Aorta (tissue), 5 donors: ENCODE data around the gene TBATA. TPM values are rescaled to one million over a fixed set of nuclear protein-coding genes. Genes with fewer than 3 reads are reported as not detected.
A peak's percentile ranks its signal among the peaks of the same experiment; 100 is the strongest.

Experiments used
- ATAC-seq: fragments of 200-7000 bp; cut with Tn5 transposase; one replicate; pipeline ENCODE4 v1.9.1; 2022; ENCODE audit warnings: moderate library complexity; ENCODE audit not compliant: low FRiP score
- DNase-seq, 2 donors: peaks; one replicate each; pipeline ENCODE4 v3.0.0-alpha.2; 2020
- H3K27ac ChIP-seq, 2 donors: one replicate each; pipeline ENCODE4 v1.5.1; 2013; ENCODE audit warnings: low read length in 2 of 2, mild to moderate bottlenecking in 2 of 2, moderate library complexity in 2 of 2, control low read depth in 1 of 2, inconsistent platforms in 1 of 2, low read depth in 1 of 2
- H3K27me3 ChIP-seq, 2 donors: one replicate each; pipeline ENCODE4 v1.6.1; 2013; ENCODE audit warnings: control low read depth in 1 of 2, low read length in 1 of 2, mild to moderate bottlenecking in 1 of 2, moderate library complexity in 1 of 2; ENCODE audit not compliant: insufficient read depth in 2 of 2, control insufficient read depth in 1 of 2
- H3K36me3 ChIP-seq, 2 donors: one replicate each; pipeline ENCODE4 v1.6.1; 2013; ENCODE audit warnings: control low read depth in 1 of 2, low read length in 1 of 2, mild to moderate bottlenecking in 1 of 2; ENCODE audit not compliant: insufficient read depth in 2 of 2, control insufficient read depth in 1 of 2
- H3K4me1 ChIP-seq, 2 donors: one replicate each; pipeline ENCODE4 v1.6.1; 2013; ENCODE audit warnings: low read length in 2 of 2, control low read depth in 1 of 2, mild to moderate bottlenecking in 1 of 2, moderate library complexity in 1 of 2; ENCODE audit not compliant: insufficient read depth in 2 of 2, control insufficient read depth in 1 of 2
- H3K4me3 ChIP-seq, 2 donors: one replicate each; pipeline ENCODE4 v1.5.1; 2013; ENCODE audit warnings: low read length in 2 of 2, control low read depth in 1 of 2, mild to moderate bottlenecking in 1 of 2
- H3K9me3 ChIP-seq: one replicate; pipeline ENCODE4 v1.6.1; 2013; ENCODE audit warnings: mild to moderate bottlenecking, low read length; ENCODE audit not compliant: control insufficient read depth
- WGBS, 2 donors: extraction: QIAGEN DNeasy Blood & Tissue Kit; methylation state at CpG; one replicate each; pipeline ENCODE4 v1.1.7; 2013; 5-methylcytosine and 5-hydroxymethylcytosine counted together
- intact Hi-C, 2 donors: fragments of 100-400 bp; cut with DNase I; formaldehyde crosslinking; loops; one replicate each; pipeline versions ENCODE4 v1.14.2 to v1.15.0; 2022
- polyA plus RNA-seq, 2 donors: library from polyadenylated mRNA; stranded (reverse); fragments of 200-250 nt; gene quantifications; one replicate each; pipeline ENCODE4 v1.2.3, GENCODE V29; 2013
- total RNA-seq, 2 donors: library from RNA; stranded (reverse); fragmentation: NEBNext Ultra II Directional; extraction: Animal tissue kit (Norgen Biotek cat#: 25700); gene quantifications; one replicate each; pipeline ENCODE4 v1.2.1, GENCODE V29; 2021
- donor health status: healthy with polysubstance abuse.
- donor health status: Bipolar disorder and iron deficiency.
- donor health status: DM: no; HTN: no; CAD: no.
- donor health status: DM: no; HTN: no; CAD: no.
- donor health status: DM: yes; HTN: yes; CAD: no.

TBATA gene
- total and polyA plus RNA-seq, 4 donors = not detected

GRCh38 chr10:70782086-70782745 lies 3.0 kb downstream of the TBATA start:
- H3K36me3 ChIP-seq = no peaks in the 10 kb centered on the region
- H3K27ac ChIP-seq = no peak overlapping the region
- WGBS, 2 donors = 83 to 87% methylated on average over 4 of the region's 4 CpGs
- no peak overlapping the region for H3K4me3 ChIP-seq
- DNase-seq (no peak), ATAC-seq (no peak)
- intact Hi-C loops = no loop called here
- no peaks in the 10 kb centered on the region for H3K4me1 ChIP-seq
- H3K27me3 ChIP-seq = no peaks in the 10 kb centered on the region
- no peaks in the 10 kb centered on the region for H3K9me3 ChIP-seq

- no peak for ATAC-seq
- no peaks in the 10 kb centered on the region for H3K27me3 ChIP-seq
- H3K36me3 ChIP-seq = no peaks in the 10 kb centered on the region
- intact Hi-C loops = no loop called here
- H3K4me1 ChIP-seq = no peaks in the 10 kb centered on the region
- WGBS, 2 donors = 95% methylated on average over 8 of the region's 8 CpGs
- DNase-seq = no peak
- no peak overlapping the region for H3K27ac ChIP-seq
- H3K4me3 ChIP-seq = no peak overlapping the region
- H3K9me3 ChIP-seq = no peaks in the 10 kb centered on the region
Observed at GRCh38 chr10:70781461-70782051, 3.6 kb downstream of the TBATA start.

GRCh38 chr10:70780772-70781171 lies 4.4 kb downstream of the TBATA start:
- no peak overlapping the region for H3K4me3 ChIP-seq
- 96 to 97% methylated on average over 4 of the region's 4 CpGs for WGBS, 2 donors
- no peak for ATAC-seq

GRCh38 chr10:70780370-70780760 lies 4.8 kb downstream of the TBATA start:
- Histone ChIP-seq H3K36me3 (no peaks in the 10 kb centered on the region), H3K27me3 (no peaks in the 10 kb centered on the region), H3K9me3 (no peaks in the 10 kb centered on the region), H3K4me3 (no peak overlapping the region), H3K4me1 (no peaks in the 10 kb centered on the region), H3K27ac (no peak overlapping the region)
- ATAC-seq (no peak), DNase-seq (no peak)
- intact Hi-C loops = no loop called here
- 96 to 99% methylated on average over 9 of the region's 9 CpGs for WGBS, 2 donors

More at GRCh38 chr10:70780772-70781171, 4.4 kb downstream of the TBATA start:
- no peaks in the 10 kb centered on the region for H3K36me3 ChIP-seq
- intact Hi-C loops = no loop called here
- H3K4me1 ChIP-seq = no peaks in the 10 kb centered on the region
- H3K9me3 ChIP-seq = no peaks in the 10 kb centered on the region
- no peak overlapping the region for H3K27ac ChIP-seq
- H3K27me3 ChIP-seq = no peaks in the 10 kb centered on the region
- no peak for DNase-seq

GRCh38 chr10:70779511-70780369 lies 5.4 kb downstream of the TBATA start:
- no peak overlapping the region for H3K27ac ChIP-seq
- DNase-seq (peak in 1 of 2 donors; percentile 67), ATAC-seq (no peak)
- intact Hi-C loops = no loop called here
- no peak overlapping the region for H3K4me3 ChIP-seq
- H3K9me3 ChIP-seq = no peaks in the 10 kb centered on the region
- no peaks in the 10 kb centered on the region for H3K36me3 ChIP-seq
- H3K4me1 ChIP-seq = no peaks in the 10 kb centered on the region
- 88 to 92% methylated on average over 16 of the region's 16 CpGs for WGBS, 2 donors
- no peaks in the 10 kb centered on the region for H3K27me3 ChIP-seq

GRCh38 chr10:70779088-70779487 lies 6.1 kb downstream of the TBATA start:
- intact Hi-C loops = no loop called here
- Histone ChIP-seq H3K27me3 (no peaks in the 10 kb centered on the region), H3K4me3 (no peak overlapping the region), H3K36me3 (no peaks in the 10 kb centered on the region), H3K27ac (no peak overlapping the region), H3K4me1 (no peaks in the 10 kb centered on the region), H3K9me3 (no peaks in the 10 kb centered on the region)
- DNase-seq = no peak
- no peak for ATAC-seq
- 47 to 54% methylated on average over 2 of the region's 2 CpGs for WGBS, 2 donors

GRCh38 chr10:70778267-70778924 lies 6.8 kb downstream of the TBATA start:
- H3K27ac ChIP-seq = no peak overlapping the region
- H3K4me3 ChIP-seq = no peak overlapping the region
- WGBS, 2 donors = 75 to 77% methylated on average over 9 of the region's 9 CpGs
- intact Hi-C loops = no loop called here
- no peak for DNase-seq
- no peaks in the 10 kb centered on the region for H3K4me1 ChIP-seq
- no peaks in the 10 kb centered on the region for H3K9me3 ChIP-seq
- no peaks in the 10 kb centered on the region for H3K27me3 ChIP-seq
- ATAC-seq = no peak
- H3K36me3 ChIP-seq = no peaks in the 10 kb centered on the region

GRCh38 chr10:70777063-70777875 lies 7.9 kb downstream of the TBATA start:
- H3K4me3 ChIP-seq = no peak overlapping the region
- H3K27me3 ChIP-seq = no peaks in the 10 kb centered on the region
- no peaks in the 10 kb centered on the region for H3K36me3 ChIP-seq
- H3K4me1 ChIP-seq = no peaks in the 10 kb centered on the region
- peak in 1 of 2 donors; percentile 63 for DNase-seq
- no peak overlapping the region for H3K27ac ChIP-seq
- no peaks in the 10 kb centered on the region for H3K9me3 ChIP-seq
- no peak for ATAC-seq
- 92 to 93% methylated on average over 17 to 18 of the region's 18 CpGs for WGBS, 2 donors
- intact Hi-C loops = no loop called here
